HepG2 (cell line): ENCODE results near the gene EVA1A. TPM values are rescaled to one million over a fixed set of nuclear protein-coding genes. Genes with fewer than 3 reads are reported as not detected.

Experiments
- ATAC-seq: fragments of 200-7000 bp; cut with Tn5 transposase; 3 replicates; pipeline ENCODE4 v1.9.1; 2020; ENCODE audit warnings: mild to moderate bottlenecking, moderate library complexity
- BruUV-seq: library from RNA; stranded (reverse); fragments of 400-500 nt; replicated peaks from 2 replicates; lab custom pipeline; 2021; lab: Mats Ljungman, UMichigan
- CTCF ChIA-PET: fragments of 300-600 bp; formaldehyde crosslinking; extraction: SDS; loops from one replicate; lab custom pipeline; 2021; ENCODE audit warnings: low total read pairs, inconsistent platforms, low intra/inter-chr PET ratio; lab: Yijun Ruan, JAX
- POLR2A ChIA-PET: fragments of 350-600 bp; sonication (Branson Sonifier 250); formaldehyde crosslinking; loops from one replicate; lab custom pipeline; 2020; ENCODE audit warnings: antibody characterized with exemption, inconsistent platforms; lab: Yijun Ruan, JAX
- DNase-seq: peaks from one replicate; pipeline ENCODE4 v3.0.0-alpha.2; 2015; ENCODE audit warnings: low spot score
- FAIRE-seq: peaks from 3 replicates; lab custom pipeline; 2011; peaks lifted over from hg19 to GRCh38; lab: Jason Lieb, UNC
- H2AFZ ChIP-seq: one replicate; pipeline ENCODE4 v1.6.1; 2011; ENCODE audit warnings: low read length, inconsistent platforms
- H3K27ac ChIP-seq: fragments of 300-600 bp; 3 replicates; pipeline ENCODE4 v1.8.0; 2011; ENCODE audit warnings: mixed run types, mild to moderate bottlenecking, mixed read lengths, low read length, inconsistent platforms; ENCODE audit not compliant: insufficient read depth; ENCODE audit errors: extremely low read length
- H3K27me3 ChIP-seq, 2 experiments: fragments of 200-600 bp in 1 of 2; 2 replicates in 1 of 2; 3 replicates in 1 of 2; pipeline versions ENCODE4 v1.6.0 to v1.8.0; 2011; ENCODE audit warnings: low read length in 2 of 2, mild to moderate bottlenecking in 2 of 2, moderate library complexity in 2 of 2, inconsistent platforms in 1 of 2; ENCODE audit not compliant: insufficient read depth in 2 of 2, control insufficient read depth in 1 of 2
- H3K36me3 ChIP-seq, 2 experiments: fragments of 200-600 bp in 1 of 2; replicated peaks in 1 of 2; 2 replicates in 1 of 2; 3 replicates in 1 of 2; pipeline versions ENCODE4 v1.5.1 to v1.8.0; 2011; ENCODE audit warnings: low read length in 2 of 2, inconsistent platforms in 1 of 2; ENCODE audit not compliant: insufficient read depth in 2 of 2, control insufficient read depth in 1 of 2
- H3K4me1 ChIP-seq: 2 replicates; pipeline ENCODE4 v1.5.1; 2012; ENCODE audit warnings: low read length, inconsistent platforms; ENCODE audit not compliant: insufficient read depth
- H3K4me2 ChIP-seq: 2 replicates; pipeline ENCODE4 v1.6.0; 2011; ENCODE audit warnings: low read depth, low read length, inconsistent platforms
- H3K4me3 ChIP-seq, 3 experiments: fragments of 200-600 bp in 1 of 3; sonication (generic), shearing (Covaris generic) in 1 of 3; replicated peaks in 1 of 3; 2 replicates each; pipeline ENCODE4 v1.5.1; 2011 to 2016; ENCODE audit warnings: low read length in 3 of 3, inconsistent platforms in 2 of 3, low read depth in 2 of 3, mild to moderate bottlenecking in 2 of 3, control low read depth in 1 of 3, mixed read lengths in 1 of 3; ENCODE audit not compliant: insufficient read depth in 1 of 3
- H3K79me2 ChIP-seq: one replicate; pipeline ENCODE4 v1.6.1; 2011; ENCODE audit warnings: low read length, inconsistent platforms; ENCODE audit not compliant: insufficient read depth
- H3K9ac ChIP-seq: 2 replicates; pipeline ENCODE4 v1.6.0; 2011; ENCODE audit warnings: mild to moderate bottlenecking, low read depth, low read length, inconsistent platforms; ENCODE audit not compliant: insufficient read depth
- H3K9me3 ChIP-seq: 2 replicates; pipeline ENCODE4 v1.5.1; 2012; ENCODE audit warnings: mild to moderate bottlenecking, low read length
- H4K20me1 ChIP-seq: 2 replicates; pipeline ENCODE4 v1.6.0; 2011; ENCODE audit warnings: inconsistent platforms, mild to moderate bottlenecking, low read length, moderate library complexity; ENCODE audit not compliant: insufficient read depth
- AHR ChIP-seq: IDR thresholded peaks from 2 replicates; pipeline ENCODE4 v1.6.1; 2018; ENCODE audit warnings: missing genetic modification reagents, missing compliant biosample characterization
- CREB1 ChIP-seq, 2 experiments: fragments of 450-650 bp in 1 of 2; IDR thresholded peaks; 2 replicates each; pipeline ENCODE4 v1.6.1; 2016 to 2017; ENCODE audit warnings: control low read depth in 1 of 2, mild to moderate bottlenecking in 1 of 2, missing compliant biosample characterization in 1 of 2, missing genetic modification characterization in 1 of 2
- NCOR1 ChIP-seq: fragments of 200-600 bp; sonication (generic); IDR thresholded peaks from 2 replicates; pipeline ENCODE4 v1.7.0; 2017; ENCODE audit warnings: antibody characterized with exemption, low read length, borderline replicate concordance
- POGK ChIP-seq: sonication (generic); formaldehyde crosslinking; conservative IDR thresholded peaks from 2 replicates; pipeline ENCODE4 v1.8.0; 2022; ENCODE audit warnings: mild to moderate bottlenecking, moderate library complexity, missing genetic modification reagents
- STAG1 ChIP-seq: sonication (generic); formaldehyde crosslinking; IDR thresholded peaks from 2 replicates; pipeline ENCODE4 v1.4.0; 2020; ENCODE audit warnings: missing genetic modification reagents
- TBL1XR1 ChIP-seq: fragments of 150-350 bp; IDR thresholded peaks from 2 replicates; pipeline ENCODE4 v1.6.1; 2014; ENCODE audit warnings: borderline replicate concordance, low read length; ENCODE audit not compliant: partially characterized antibody
- ZFY ChIP-seq: sonication (generic); formaldehyde crosslinking; IDR thresholded peaks from 2 replicates; pipeline ENCODE4 v1.4.0; 2020; ENCODE audit warnings: missing genetic modification reagents
- ZNF282 ChIP-seq: fragments of 450-650 bp; IDR thresholded peaks from 2 replicates; pipeline ENCODE4 v1.6.1; 2018; ENCODE audit not compliant: partially characterized antibody
- ZNF318 ChIP-seq: sonication (generic); formaldehyde crosslinking; IDR thresholded peaks from 2 replicates; pipeline ENCODE4 v1.4.0; 2020; ENCODE audit warnings: mild to moderate bottlenecking, missing genetic modification reagents
- ZNF33A ChIP-seq: sonication (generic); formaldehyde crosslinking; IDR thresholded peaks from 2 replicates; pipeline ENCODE4 v1.5.1; 2020; ENCODE audit warnings: missing genetic modification reagents, mild to moderate bottlenecking, moderate library complexity, borderline replicate concordance
- ZNF605 ChIP-seq: sonication (generic); formaldehyde crosslinking; IDR thresholded peaks from 2 replicates; pipeline ENCODE4 v1.8.0; 2022; ENCODE audit warnings: mild to moderate bottlenecking, missing genetic modification reagents
- WGBS: methylation state at CpG from one replicate; pipeline ENCODE4 v1.1.6; 2017; ENCODE audit warnings: low lambda C conversion rate; 5-methylcytosine and 5-hydroxymethylcytosine counted together
- in situ Hi-C: cut with HindIII; loops from 2 replicates; pipeline ENCODE4 v1.10.0; 2017; ENCODE audit warnings: low pct_unique_long_range_greater_than_20kb; ENCODE audit not compliant: extremely low pct_ligation_motif_present
- intact Hi-C: fragments of 100-400 bp; cut with micrococcal nuclease; formaldehyde crosslinking; loops from one replicate; pipeline ENCODE4 v1.10.0; 2022; ENCODE audit not compliant: unreplicated experiment
- polyA plus RNA-seq, 8 experiments: library from polyadenylated mRNA; depleted of rRNA in 3 of 8; stranded (reverse) in 7 of 8; unstranded in 1 of 8; fragments of >200 nt; fragmentation: Illumina TruSeq in 4 of 8; extraction: Trizol in 4 of 8; gene quantifications; 2 replicates each; pipeline versions ENCODE4 v1.2.1 to v1.2.3, GENCODE V29; 2011 to 2016; ENCODE audit warnings: low read depth in 4 of 8, missing spikeins in 1 of 8, mixed read lengths in 1 of 8; ENCODE audit not compliant: insufficient read depth in 1 of 8
- total RNA-seq, 5 experiments: library from RNA; depleted of rRNA; stranded (reverse); fragments of >200 nt; fragmentation: Illumina TruSeq; extraction: Trizol; gene quantifications; 2 replicates each; pipeline ENCODE4 v1.2.3, GENCODE V29; 2016; ENCODE audit warnings: low read depth in 1 of 5

The EVA1A gene
- total and polyA plus RNA-seq, 2 of the 13 experiments (the other 11 are each of a cell fraction or from before 2014, with no cell fraction given): 57.5 to 57.8 TPM

GRCh38 chr2:75465317-75465984 is 95.3 kb downstream of the EVA1A start (continued):
- TF ChIP-seq AHR (CRISPR knock-in tag) (no peak), ZNF282 (no peak), ZFY (CRISPR knock-in tag) (no peak), POGK (peak; percentile 23; the same call in 1 of the 2 replicates)

- H2AFZ ChIP-seq: no peak overlapping the region
- intact Hi-C loops (loop anchor here (1.0 to 2.0 kb wide), 5 partner anchors 17 to 164 kb away; no protein-coding TSS in a partner anchor), in situ Hi-C loops (no loop called here)
- no peaks in the 10 kb centered on the region for H3K79me2 ChIP-seq
- no peaks in the 10 kb centered on the region for H3K36me3 ChIP-seq
- H3K4me2 ChIP-seq: no peak overlapping the region
- no peak overlapping the region for H3K27ac ChIP-seq
- peak; percentile 26 for FAIRE-seq
- no peaks in the 10 kb centered on the region for H4K20me1 ChIP-seq
- CTCF ChIA-PET: interaction anchor here (0.9 to 5.8 kb wide), 6 partner anchors 17 to 176 kb away, joined by 3 to 144 read pairs (median 8); partner anchors contain the start of gene EVA1A
- peak; percentile 83 for ATAC-seq
- POLR2A ChIA-PET: interaction anchor here (1.0 kb wide), 1 partner anchor 107 kb away, joined by 3 read pairs; no protein-coding TSS in a partner anchor
- DNase-seq: peak; percentile 39
- no peak overlapping the region for H3K4me3 ChIP-seq
- H3K27me3 ChIP-seq: no peaks in the 10 kb centered on the region
- peaks cover 38% of the 10 kb centered on the region for H3K4me1 ChIP-seq
- H3K9ac ChIP-seq: no peak overlapping the region
- BruUV-seq: no TSS peak
- H3K9me3 ChIP-seq: no peaks in the 10 kb centered on the region
- WGBS: 30% methylated on average over 4 of the region's 4 CpGs
- TF ChIP-seq NCOR1 (no peak), ZNF605 (no peak), TBL1XR1 (no peak), STAG1 (CRISPR knock-in tag) (peak; percentile 96), ZNF318 (CRISPR knock-in tag) (no peak), ZNF33A (CRISPR knock-in tag) (0 out of 2 replicates have a peak, but pooled peaks have one; percentile 22), CREB1 (IDR thresholded peaks at IDR 0.05) (0 out of 2 replicates have a peak, but pooled peaks have one; percentile 10), CREB1 (CRISPR knock-in tag; IDR thresholded peaks at IDR 0.05) (no peak)
Measured at GRCh38 chr2:75464348-75464946, 96.3 kb downstream of the EVA1A start.
